ENCODE data around the gene GRIK2.

- no peak for TF ChIP-seq POLR2A (IDR thresholded peaks at IDR 0.05)
- TF ChIP-seq, protein P1, sequence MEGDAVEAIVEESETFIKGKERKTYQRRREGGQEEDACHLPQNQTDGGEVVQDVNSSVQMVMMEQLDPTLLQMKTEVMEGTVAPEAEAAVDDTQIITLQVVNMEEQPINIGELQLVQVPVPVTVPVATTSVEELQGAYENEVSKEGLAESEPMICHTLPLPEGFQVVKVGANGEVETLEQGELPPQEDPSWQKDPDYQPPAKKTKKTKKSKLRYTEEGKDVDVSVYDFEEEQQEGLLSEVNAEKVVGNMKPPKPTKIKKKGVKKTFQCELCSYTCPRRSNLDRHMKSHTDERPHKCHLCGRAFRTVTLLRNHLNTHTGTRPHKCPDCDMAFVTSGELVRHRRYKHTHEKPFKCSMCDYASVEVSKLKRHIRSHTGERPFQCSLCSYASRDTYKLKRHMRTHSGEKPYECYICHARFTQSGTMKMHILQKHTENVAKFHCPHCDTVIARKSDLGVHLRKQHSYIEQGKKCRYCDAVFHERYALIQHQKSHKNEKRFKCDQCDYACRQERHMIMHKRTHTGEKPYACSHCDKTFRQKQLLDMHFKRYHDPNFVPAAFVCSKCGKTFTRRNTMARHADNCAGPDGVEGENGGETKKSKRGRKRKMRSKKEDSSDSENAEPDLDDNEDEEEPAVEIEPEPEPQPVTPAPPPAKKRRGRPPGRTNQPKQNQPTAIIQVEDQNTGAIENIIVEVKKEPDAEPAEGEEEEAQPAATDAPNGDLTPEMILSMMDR (IDR thresholded peaks at IDR 0.05) = no peak
These were observed 353.7 kb downstream of the GRIK2 start for GRCh38 chr6:101747160-101747559.

Data from heart left ventricle (tissue), 13 donors.